Measurements from ENCODE around the gene KIRREL3.

Gene KIRREL3

GRCh38 chr11:126703662-126704061, 296.9 kb downstream of the KIRREL3 start:
- no peak for TF ChIP-seq CTCF (IDR thresholded peaks at IDR 0.05; ENCODE audit: insufficient read depth, low read length, missing control alignments)
- no peak overlapping the region for H3K4me3 ChIP-seq (ENCODE audit: low read depth, low read length)
- ChIA-PET CTCF (interaction anchor here (1.3 to 2.3 kb wide), 2 partner anchors 12 to 13 kb away, joined by 3 to 6 read pairs; no protein-coding TSS in a partner anchor), POLR2A (no interaction called here)
- DNase-seq (ENCODE audit: low read depth, low spot score): no peak

- no peak overlapping the region for H3K4me3 ChIP-seq (ENCODE audit: low read depth, low read length)
- TF ChIP-seq CTCF (IDR thresholded peaks at IDR 0.05; ENCODE audit: insufficient read depth, low read length, missing control alignments): no peak
- no peak for DNase-seq (ENCODE audit: low read depth, low spot score)
- POLR2A ChIA-PET: no interaction called here
- CTCF ChIA-PET: interaction anchor here (0.8 kb wide), 1 partner anchor 12 kb away, joined by 3 read pairs; no protein-coding TSS in a partner anchor
Observed at GRCh38 chr11:126702987-126703386, 297.6 kb downstream of the KIRREL3 start.

DNA sequence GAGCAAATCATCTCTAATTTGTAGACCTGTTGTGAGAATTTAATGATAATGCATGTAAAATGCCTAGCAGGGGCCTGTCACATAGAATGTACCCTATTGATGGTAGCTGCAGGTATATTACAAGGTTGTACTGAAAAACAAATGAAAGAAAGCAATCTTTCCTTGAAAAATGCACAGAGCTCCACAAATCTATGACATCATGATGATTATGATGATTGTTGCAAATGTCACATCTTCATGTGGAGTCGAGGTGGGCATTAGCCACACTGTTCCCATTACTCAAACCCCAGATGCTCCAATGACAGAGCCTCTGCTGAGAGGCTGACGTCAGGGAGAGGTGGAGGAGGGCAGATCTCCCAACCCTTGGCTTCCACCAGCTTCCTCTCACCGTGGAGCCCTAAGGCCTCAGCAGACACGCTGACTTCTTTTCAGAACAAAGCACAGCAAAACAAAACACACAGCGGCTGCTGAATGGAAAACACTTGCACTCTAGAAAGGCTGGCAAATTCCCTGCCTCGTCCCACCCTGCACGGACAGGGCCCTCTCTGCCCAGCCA, 298.3 kb downstream of the KIRREL3 start:
- TF ChIP-seq CTCF (IDR thresholded peaks at IDR 0.05; ENCODE audit: insufficient read depth, low read length, missing control alignments): no peak
- no peak overlapping the region for H3K4me3 ChIP-seq (ENCODE audit: low read depth, low read length)
- DNase-seq (ENCODE audit: low read depth, low spot score): no peak
- CTCF ChIA-PET: interaction anchor here (0.8 to 1.2 kb wide), 3 partner anchors 13 to 289 kb away, joined by 3 to 4 read pairs (median 3); no protein-coding TSS in a partner anchor
- POLR2A ChIA-PET: interaction anchor here (0.8 kb wide), 1 partner anchor 290 kb away, joined by 3 read pairs; no protein-coding TSS in a partner anchor

GRCh38 chr11:126701520-126701897, 299.1 kb downstream of the KIRREL3 start:
- DNase-seq (ENCODE audit: low read depth, low spot score): no peak
- ChIA-PET CTCF (interaction anchor here (1.0 to 1.2 kb wide), 5 partner anchors 12 to 290 kb away, joined by 3 to 4 read pairs (median 3); no protein-coding TSS in a partner anchor), POLR2A (interaction anchor here (0.8 kb wide), 1 partner anchor 291 kb away, joined by 3 read pairs; no protein-coding TSS in a partner anchor)
- TF ChIP-seq CTCF (IDR thresholded peaks at IDR 0.05; ENCODE audit: insufficient read depth, low read length, missing control alignments): no peak
- no peak overlapping the region for H3K4me3 ChIP-seq (ENCODE audit: low read depth, low read length)

DNA sequence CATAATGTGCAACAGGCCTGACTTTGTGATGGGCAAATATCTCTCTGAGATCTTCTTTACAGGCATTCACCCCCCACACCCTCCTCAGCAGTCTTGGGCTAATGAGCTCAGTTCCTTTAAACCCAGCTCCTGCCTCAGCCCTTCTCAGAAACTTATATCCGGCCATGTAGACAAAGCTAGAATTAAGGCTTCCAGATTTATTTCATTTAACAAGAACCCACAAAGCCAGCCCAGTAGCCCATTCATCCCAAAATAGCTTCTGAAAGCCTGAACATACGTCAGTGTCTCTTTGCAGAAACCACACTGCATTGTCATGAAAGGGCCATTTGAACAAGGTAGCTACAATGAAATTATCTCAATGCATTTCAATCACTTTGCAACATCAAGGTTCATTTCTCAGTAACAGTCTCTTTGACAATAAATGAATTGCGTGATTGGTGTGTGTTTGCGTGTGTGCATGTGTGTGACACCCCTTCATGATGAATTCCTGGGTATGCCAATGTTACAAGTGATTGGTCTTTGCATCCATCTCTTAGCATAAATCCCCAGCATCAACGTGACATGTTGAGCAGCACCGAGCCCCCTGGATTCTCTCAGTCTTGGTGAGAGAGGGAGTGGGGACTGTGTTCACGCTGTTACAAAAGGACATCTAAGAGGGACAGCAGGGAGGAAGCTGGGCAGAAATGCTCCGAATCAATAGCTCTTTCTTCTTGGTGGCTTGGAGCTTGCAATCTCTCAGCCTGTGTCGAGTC, 299.6 kb downstream of the KIRREL3 start:
- CTCF ChIA-PET: interaction anchor here (1.0 to 1.8 kb wide), 6 partner anchors 12 to 289 kb away, joined by 3 to 4 read pairs (median 3); no protein-coding TSS in a partner anchor
- no peak for DNase-seq (ENCODE audit: low read depth, low spot score)
- POLR2A ChIA-PET: no interaction called here
- no peak overlapping the region for H3K4me3 ChIP-seq (ENCODE audit: low read depth, low read length)
- no peak for TF ChIP-seq CTCF (IDR thresholded peaks at IDR 0.05; ENCODE audit: insufficient read depth, low read length, missing control alignments)

DNA sequence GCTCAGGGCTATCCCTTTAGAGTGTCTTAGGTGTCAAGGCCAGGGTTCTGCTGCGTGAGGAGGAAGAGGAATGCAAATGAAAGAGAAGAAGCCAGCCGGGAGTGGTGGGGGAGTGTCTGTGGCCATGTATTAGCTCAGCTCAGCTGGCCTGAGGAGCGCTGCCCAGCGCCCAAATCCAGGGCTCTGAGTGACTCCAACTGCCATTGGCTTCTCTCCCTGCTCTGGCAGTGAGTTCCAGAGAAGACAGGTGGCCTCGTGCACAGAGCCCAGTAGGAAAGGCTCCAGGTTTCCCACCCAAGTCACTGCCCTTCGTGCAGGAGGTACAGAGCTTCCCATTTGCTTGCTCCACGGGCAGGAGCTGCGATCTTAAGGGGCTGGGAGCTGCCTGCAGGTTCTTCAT, 302.0 kb downstream of the KIRREL3 start:
- TF ChIP-seq CTCF (IDR thresholded peaks at IDR 0.05; ENCODE audit: insufficient read depth, low read length, missing control alignments): no peak
- no peak for DNase-seq (ENCODE audit: low read depth, low spot score)
- H3K4me3 ChIP-seq (ENCODE audit: low read depth, low read length): no peak overlapping the region
- CTCF ChIA-PET: interaction anchor here (0.7 to 1.2 kb wide), 3 partner anchors 18 to 376 kb away, joined by 3 to 4 read pairs (median 3); no protein-coding TSS in a partner anchor
- POLR2A ChIA-PET: no interaction called here
